ENCODE measurements around the gene CTAGE9.

DNA sequence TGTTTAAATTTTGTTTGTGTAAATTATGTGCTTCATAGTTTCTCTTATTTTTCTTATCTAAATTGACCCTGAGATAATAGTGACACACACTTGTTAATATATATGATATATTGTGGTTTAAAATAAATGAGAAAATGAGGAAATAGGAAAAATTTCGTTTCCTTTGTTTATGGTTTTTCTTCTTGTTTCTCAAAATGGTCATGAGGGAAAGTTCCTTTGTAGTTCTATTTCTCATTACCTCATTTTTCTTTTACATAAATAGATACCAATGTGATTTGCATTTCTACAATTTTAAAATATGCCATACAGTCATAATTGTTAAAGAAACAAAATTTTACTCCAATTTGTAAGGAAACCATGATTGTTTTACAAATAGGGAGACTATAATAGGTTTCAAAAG, 18.8 kb downstream of the CTAGE9 start:
- TF ChIP-seq, protein P1, sequence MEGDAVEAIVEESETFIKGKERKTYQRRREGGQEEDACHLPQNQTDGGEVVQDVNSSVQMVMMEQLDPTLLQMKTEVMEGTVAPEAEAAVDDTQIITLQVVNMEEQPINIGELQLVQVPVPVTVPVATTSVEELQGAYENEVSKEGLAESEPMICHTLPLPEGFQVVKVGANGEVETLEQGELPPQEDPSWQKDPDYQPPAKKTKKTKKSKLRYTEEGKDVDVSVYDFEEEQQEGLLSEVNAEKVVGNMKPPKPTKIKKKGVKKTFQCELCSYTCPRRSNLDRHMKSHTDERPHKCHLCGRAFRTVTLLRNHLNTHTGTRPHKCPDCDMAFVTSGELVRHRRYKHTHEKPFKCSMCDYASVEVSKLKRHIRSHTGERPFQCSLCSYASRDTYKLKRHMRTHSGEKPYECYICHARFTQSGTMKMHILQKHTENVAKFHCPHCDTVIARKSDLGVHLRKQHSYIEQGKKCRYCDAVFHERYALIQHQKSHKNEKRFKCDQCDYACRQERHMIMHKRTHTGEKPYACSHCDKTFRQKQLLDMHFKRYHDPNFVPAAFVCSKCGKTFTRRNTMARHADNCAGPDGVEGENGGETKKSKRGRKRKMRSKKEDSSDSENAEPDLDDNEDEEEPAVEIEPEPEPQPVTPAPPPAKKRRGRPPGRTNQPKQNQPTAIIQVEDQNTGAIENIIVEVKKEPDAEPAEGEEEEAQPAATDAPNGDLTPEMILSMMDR (IDR thresholded peaks at IDR 0.05): no peak
- no peak for TF ChIP-seq POLR2A (IDR thresholded peaks at IDR 0.05)

Measured in esophagus squamous epithelium (tissue), 4 donors.